K562 (cell line): ENCODE measurements around the gene PWP2. TPM values are rescaled to one million over a fixed set of nuclear protein-coding genes. Genes with fewer than 3 reads are reported as not detected.

ENCODE experiments used
- ATAC-seq: fragments of 200-7000 bp; cut with Tn5 transposase; 3 replicates; pipeline ENCODE4 v1.9.1; 2020; ENCODE audit warnings: moderate library complexity
- BruUV-seq: library from RNA; stranded (reverse); fragments of 400-500 nt; replicated peaks from 2 replicates; lab custom pipeline; 2021; lab: Mats Ljungman, UMichigan
- CTCF ChIA-PET: fragments of 300-600 bp; formaldehyde crosslinking; extraction: SDS; loops from one replicate; lab custom pipeline; 2021; ENCODE audit warnings: low intra/inter-chr PET ratio; lab: Yijun Ruan, JAX
- POLR2A ChIA-PET: fragments of 300-600, 350-650 bp; sonication (Branson Sonifier 250); formaldehyde crosslinking; extraction: SDS; loops from one replicate; lab custom pipeline; 2021; ENCODE audit warnings: antibody characterized with exemption, inconsistent platforms; lab: Yijun Ruan, JAX
- DNase-seq, 4 experiments: peaks; one replicate each; pipeline versions ENCODE4 v3.0.0 to v3.0.0-alpha.2; 2011 to 2018; ENCODE audit warnings: low spot score in 3 of 4, mixed read lengths in 3 of 4; ENCODE audit errors: extremely low read depth in 1 of 4
- FAIRE-seq: peaks from 2 replicates; lab custom pipeline; 2011; peaks lifted over from hg19 to GRCh38; lab: Jason Lieb, UNC
- H2AFZ ChIP-seq: 2 replicates; pipeline ENCODE4 v1.6.0; 2011; ENCODE audit warnings: low read depth, low read length, control low read depth, inconsistent platforms
- H3K27ac ChIP-seq: fragments of 200-600 bp; 3 replicates; pipeline ENCODE4 v1.8.0; 2011; ENCODE audit warnings: low read depth, mild to moderate bottlenecking, control low read depth, inconsistent platforms, low read length, moderate library complexity, mixed read lengths; ENCODE audit errors: extremely low read depth
- H3K27me3 ChIP-seq, 2 experiments: fragments of 300-600 bp in 1 of 2; 2 replicates in 1 of 2; 3 replicates in 1 of 2; pipeline versions ENCODE4 v1.6.0 to v1.8.0; 2011; ENCODE audit warnings: inconsistent platforms in 2 of 2, low read length in 2 of 2, mild to moderate bottlenecking in 1 of 2, mixed read lengths in 1 of 2, moderate library complexity in 1 of 2; ENCODE audit not compliant: control insufficient read depth in 2 of 2, insufficient read depth in 2 of 2
- H3K36me3 ChIP-seq: fragments of 300-600 bp; 3 replicates; pipeline ENCODE4 v1.8.0; 2011; ENCODE audit warnings: mild to moderate bottlenecking, low read length, inconsistent platforms; ENCODE audit not compliant: control insufficient read depth, insufficient read depth
- H3K4me1 ChIP-seq, 2 experiments: fragments of 200-600 bp in 1 of 2; replicated peaks in 1 of 2; 2 replicates in 1 of 2; 3 replicates in 1 of 2; pipeline versions ENCODE4 v1.5.1 to v1.8.0; 2011; ENCODE audit warnings: inconsistent platforms in 2 of 2, low read length in 2 of 2, mild to moderate bottlenecking in 1 of 2, mixed read lengths in 1 of 2, moderate library complexity in 1 of 2; ENCODE audit not compliant: control insufficient read depth in 2 of 2, insufficient read depth in 2 of 2
- H3K4me2 ChIP-seq: 2 replicates; pipeline ENCODE4 v1.6.1; 2011; ENCODE audit warnings: low read length, control low read depth, inconsistent platforms, mixed read lengths; ENCODE audit not compliant: insufficient read depth
- H3K4me3 ChIP-seq: fragments of 200-600 bp; sonication (generic), shearing (Covaris generic); 2 replicates; pipeline ENCODE4 v1.5.1; 2016; ENCODE audit warnings: control low read depth, inconsistent platforms
- H3K79me2 ChIP-seq: fragments of 200-600 bp; 3 replicates; pipeline ENCODE4 v1.8.0; 2011; ENCODE audit warnings: low read length, inconsistent platforms; ENCODE audit not compliant: control insufficient read depth, insufficient read depth
- H3K9ac ChIP-seq, 2 experiments: 2 replicates each; pipeline versions ENCODE4 v1.6.0 to v1.6.1; 2011; ENCODE audit warnings: low read depth in 2 of 2, low read length in 2 of 2, control low read depth in 1 of 2, inconsistent platforms in 1 of 2, mild to moderate bottlenecking in 1 of 2, mixed read lengths in 1 of 2; ENCODE audit not compliant: insufficient read depth in 1 of 2
- H3K9me1 ChIP-seq: one replicate; pipeline ENCODE4 v1.6.0; 2011; ENCODE audit warnings: inconsistent platforms, mild to moderate bottlenecking, low read length, moderate library complexity; ENCODE audit not compliant: control insufficient read depth, insufficient read depth
- H3K9me3 ChIP-seq: replicated peaks from 2 replicates; pipeline ENCODE4 v1.5.1; 2011; ENCODE audit warnings: low read depth, low read length, inconsistent platforms; ENCODE audit not compliant: control insufficient read depth, insufficient read depth
- H4K20me1 ChIP-seq: replicated peaks from 2 replicates; pipeline ENCODE4 v1.6.1; 2011; ENCODE audit warnings: low read length, inconsistent platforms, mixed read lengths; ENCODE audit not compliant: control insufficient read depth, insufficient read depth
- ATF1 ChIP-seq, 2 experiments: fragments of 450-650 bp in 1 of 2; IDR thresholded peaks; 2 replicates each; pipeline ENCODE4 v1.6.1; 2016; ENCODE audit warnings: missing compliant biosample characterization in 1 of 2, missing genetic modification characterization in 1 of 2
- GABPB1 ChIP-seq: sonication (generic); formaldehyde crosslinking; IDR thresholded peaks from 2 replicates; pipeline ENCODE4 v1.8.0; 2022; ENCODE audit warnings: mild to moderate bottlenecking, missing genetic modification reagents
- GATAD2A ChIP-seq: fragments of 450-650 bp; IDR thresholded peaks from 2 replicates; pipeline ENCODE4 v1.6.1; 2017
- MTA2 ChIP-seq: fragments of 450-650 bp; IDR thresholded peaks from 2 replicates; pipeline ENCODE4 v1.6.1; 2016; ENCODE audit warnings: low read depth
- TAF1 ChIP-seq: IDR thresholded peaks from 2 replicates; pipeline ENCODE4 v1.6.1; 2011; ENCODE audit warnings: mild to moderate bottlenecking, low read length, moderate library complexity; ENCODE audit not compliant: insufficient read depth, control insufficient read depth, severe bottlenecking; ENCODE audit errors: extremely low read depth
- ZNF24 ChIP-seq: fragments of 450-650 bp; IDR thresholded peaks from 2 replicates; pipeline ENCODE4 v1.6.1; 2016
- ZNF79 ChIP-seq: fragments of 250-450 bp; sonication (Bioruptor Pico); IDR thresholded peaks from 2 replicates; pipeline ENCODE4 v1.4.0; 2020; ENCODE audit warnings: low read depth, mild to moderate bottlenecking, moderate library complexity
- WGBS: fragments of 100-300 bp; shearing (Covaris generic); methylation state at CpG from one replicate; pipeline ENCODE4 v1.1.6; 2016; ENCODE audit warnings: low coverage, mixed read lengths; ENCODE audit not compliant: insufficient coverage; ENCODE audit errors: missing lambda C conversion rate; 5-methylcytosine and 5-hydroxymethylcytosine counted together
- in situ Hi-C: fragments of 300-500 bp; cut with MboI; formaldehyde crosslinking; loops from 4 replicates; pipeline ENCODE4 v1.15.0; 2018; ENCODE audit warnings: inconsistent platforms, mixed read lengths
- intact Hi-C: fragments of 100-400 bp; cut with micrococcal nuclease; formaldehyde crosslinking; loops from 2 replicates; pipeline ENCODE4 v1.14.2; 2022
- polyA plus RNA-seq, 8 experiments: library from polyadenylated mRNA; depleted of rRNA in 4 of 8; stranded (reverse) in 5 of 8; unstranded in 3 of 8; fragments of >200 nt; fragmentation: Nextera tagmentation in 2 of 8; fragmentation: Illumina TruSeq in 1 of 8; extraction: Ambion mirVana in 2 of 8; extraction: Trizol in 1 of 8; gene quantifications; 2 replicates each; pipeline versions ENCODE4 v1.2.1 to v1.2.3, GENCODE V29; 2011 to 2014; ENCODE audit warnings: inconsistent platforms in 1 of 8, missing spikeins in 1 of 8
- total RNA-seq, 7 experiments: library from RNA; depleted of rRNA in 6 of 7; stranded (reverse); fragments of >200 nt in 6 of 7; fragmentation: Illumina TruSeq in 2 of 7; extraction: Trizol in 2 of 7; gene quantifications; 2 replicates each; pipeline versions ENCODE4 v1.2.1 to v1.2.3, GENCODE V29; 2011 to 2021; ENCODE audit warnings: low replicate concordance in 1 of 7
- TF ChIP-seq, protein P1 (sequence below): sonication (generic); formaldehyde crosslinking; IDR thresholded peaks from 2 replicates; pipeline ENCODE4 v1.8.0; 2023; ENCODE audit warnings: missing genetic modification reagents, mild to moderate bottlenecking, borderline replicate concordance

PWP2 gene
- total and polyA plus RNA-seq, 9 of the 15 experiments (the other 6 are each of a cell fraction or from before 2014, with no cell fraction given) = 0.72 to 57.6 (median 31.1) TPM

DNA sequence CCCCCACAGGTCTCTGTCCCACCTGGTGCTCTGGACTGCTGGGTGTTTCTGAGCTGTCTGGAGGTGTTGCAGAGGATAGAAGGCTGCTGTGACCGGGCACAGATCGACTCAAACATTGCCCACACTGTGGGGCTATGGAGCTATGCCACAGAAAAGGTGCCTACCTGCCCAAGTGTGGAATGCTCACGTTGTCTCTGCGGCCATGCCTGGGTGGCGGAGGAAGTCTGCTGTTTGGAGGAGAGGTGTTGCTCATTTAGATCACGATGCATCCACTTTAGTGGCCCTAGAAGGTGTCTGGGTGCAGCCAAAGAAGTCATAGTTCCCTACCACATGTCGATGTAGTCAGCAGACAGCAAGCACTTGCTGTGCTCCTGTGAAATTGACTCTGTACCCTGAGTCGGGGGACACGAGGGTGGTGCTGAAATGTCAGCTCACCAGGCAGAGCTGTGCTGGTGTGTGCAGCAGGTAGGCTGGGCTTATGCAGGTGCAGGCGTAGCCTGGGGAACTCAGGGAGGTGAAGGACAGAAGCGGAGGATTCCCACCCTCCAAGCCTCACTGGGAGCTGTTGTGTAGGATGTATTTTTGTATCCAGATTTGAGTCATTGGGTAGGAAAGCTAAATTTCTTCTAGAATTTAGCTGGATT is 32.8 kb upstream of the PWP2 start:
- ChIA-PET CTCF (no interaction called here), POLR2A (interaction anchor here (0.5 to 2.2 kb wide), 2 partner anchors 11 to 18 kb away, joined by 3 to 9 read pairs; no protein-coding TSS in a partner anchor)
- H3K4me3 ChIP-seq = no peak overlapping the region
- no peak overlapping the region for H3K27ac ChIP-seq
- ATAC-seq = no peak
- no peak for DNase-seq
- no TSS peak for BruUV-seq
- WGBS = 92% methylated on average over 11 of the region's 11 CpGs
- peaks cover 1% of the 10 kb centered on the region for H3K9me1 ChIP-seq
- H3K27me3 ChIP-seq = no peaks in the 10 kb centered on the region
- H3K9ac ChIP-seq = 0 out of 4 replicates have a peak overlapping the region, but pooled peaks of 1 of the 2 experiments have one; percentile 39
- peaks cover 92% of the 10 kb centered on the region for H3K36me3 ChIP-seq
- no peaks in the 10 kb centered on the region for H3K9me3 ChIP-seq
- H3K4me2 ChIP-seq = no peak overlapping the region
- in situ Hi-C loops = no loop called here
- H4K20me1 ChIP-seq = 0 out of 2 replicates have a peak, but pooled peaks cover 8% of the 10 kb centered on the region
- FAIRE-seq = no peak
- intact Hi-C loops = no loop called here
- H3K79me2 ChIP-seq = peaks cover 5% of the 10 kb centered on the region; the same call in 1 of the 3 replicates
- peaks cover 0 to 3% of the 10 kb centered on the region in 2 experiments; a peak in 1 of 5 replicates for H3K4me1 ChIP-seq
- no peak overlapping the region for H2AFZ ChIP-seq
- TF ChIP-seq TAF1 = no peak
- TF ChIP-seq GABPB1 = no peak
- no peak for TF ChIP-seq ATF1 (CRISPR knock-in tag; IDR thresholded peaks at IDR 0.05)
- no peak for TF ChIP-seq ATF1 (tag; IDR thresholded peaks at IDR 0.05)
- TF ChIP-seq MTA2 = no peak
- TF ChIP-seq ZNF24 = no peak
- TF ChIP-seq ZNF79 (CRISPR knock-in tag) = no peak
- TF ChIP-seq GATAD2A = no peak
- TF ChIP-seq, protein P1, sequence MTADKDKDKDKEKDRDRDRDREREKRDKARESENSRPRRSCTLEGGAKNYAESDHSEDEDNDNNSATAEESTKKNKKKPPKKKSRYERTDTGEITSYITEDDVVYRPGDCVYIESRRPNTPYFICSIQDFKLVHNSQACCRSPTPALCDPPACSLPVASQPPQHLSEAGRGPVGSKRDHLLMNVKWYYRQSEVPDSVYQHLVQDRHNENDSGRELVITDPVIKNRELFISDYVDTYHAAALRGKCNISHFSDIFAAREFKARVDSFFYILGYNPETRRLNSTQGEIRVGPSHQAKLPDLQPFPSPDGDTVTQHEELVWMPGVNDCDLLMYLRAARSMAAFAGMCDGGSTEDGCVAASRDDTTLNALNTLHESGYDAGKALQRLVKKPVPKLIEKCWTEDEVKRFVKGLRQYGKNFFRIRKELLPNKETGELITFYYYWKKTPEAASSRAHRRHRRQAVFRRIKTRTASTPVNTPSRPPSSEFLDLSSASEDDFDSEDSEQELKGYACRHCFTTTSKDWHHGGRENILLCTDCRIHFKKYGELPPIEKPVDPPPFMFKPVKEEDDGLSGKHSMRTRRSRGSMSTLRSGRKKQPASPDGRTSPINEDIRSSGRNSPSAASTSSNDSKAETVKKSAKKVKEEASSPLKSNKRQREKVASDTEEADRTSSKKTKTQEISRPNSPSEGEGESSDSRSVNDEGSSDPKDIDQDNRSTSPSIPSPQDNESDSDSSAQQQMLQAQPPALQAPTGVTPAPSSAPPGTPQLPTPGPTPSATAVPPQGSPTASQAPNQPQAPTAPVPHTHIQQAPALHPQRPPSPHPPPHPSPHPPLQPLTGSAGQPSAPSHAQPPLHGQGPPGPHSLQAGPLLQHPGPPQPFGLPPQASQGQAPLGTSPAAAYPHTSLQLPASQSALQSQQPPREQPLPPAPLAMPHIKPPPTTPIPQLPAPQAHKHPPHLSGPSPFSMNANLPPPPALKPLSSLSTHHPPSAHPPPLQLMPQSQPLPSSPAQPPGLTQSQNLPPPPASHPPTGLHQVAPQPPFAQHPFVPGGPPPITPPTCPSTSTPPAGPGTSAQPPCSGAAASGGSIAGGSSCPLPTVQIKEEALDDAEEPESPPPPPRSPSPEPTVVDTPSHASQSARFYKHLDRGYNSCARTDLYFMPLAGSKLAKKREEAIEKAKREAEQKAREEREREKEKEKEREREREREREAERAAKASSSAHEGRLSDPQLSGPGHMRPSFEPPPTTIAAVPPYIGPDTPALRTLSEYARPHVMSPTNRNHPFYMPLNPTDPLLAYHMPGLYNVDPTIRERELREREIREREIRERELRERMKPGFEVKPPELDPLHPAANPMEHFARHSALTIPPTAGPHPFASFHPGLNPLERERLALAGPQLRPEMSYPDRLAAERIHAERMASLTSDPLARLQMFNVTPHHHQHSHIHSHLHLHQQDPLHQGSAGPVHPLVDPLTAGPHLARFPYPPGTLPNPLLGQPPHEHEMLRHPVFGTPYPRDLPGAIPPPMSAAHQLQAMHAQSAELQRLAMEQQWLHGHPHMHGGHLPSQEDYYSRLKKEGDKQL (CRISPR knock-in tag) = no peak
